Measurements from ENCODE around the gene GINS2. TPM values are rescaled to one million over a fixed set of nuclear protein-coding genes. Genes with fewer than 3 reads are reported as not detected.
A peak's percentile ranks its signal among the peaks of the same experiment; 100 is the strongest.

The GINS2 gene
- total RNA-seq, 3 donors from 2014 or later, result 1.2 to 11.8 (median 5.4) TPM

DNA sequence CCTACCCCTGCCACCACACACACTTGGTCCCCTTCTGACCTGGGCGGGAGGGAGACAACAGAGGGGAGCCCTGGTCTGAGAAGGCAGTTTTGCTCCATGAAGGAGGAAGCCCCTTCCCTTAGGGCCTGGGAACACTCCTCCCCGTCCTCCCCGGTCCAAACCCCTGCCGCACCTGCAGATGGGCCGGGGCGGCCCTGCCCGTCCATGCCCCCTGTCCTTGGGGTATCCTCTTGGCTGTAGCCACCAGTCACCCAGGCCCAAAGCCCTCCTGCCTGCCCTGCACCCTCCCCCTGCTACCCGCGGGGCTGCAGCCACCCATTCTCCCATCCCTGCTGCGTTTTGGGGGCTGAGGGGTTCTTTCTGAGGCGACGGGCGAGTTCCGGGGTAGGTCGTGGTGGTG is 41.8 kb downstream of the GINS2 start:
- TF ChIP-seq, protein P1, sequence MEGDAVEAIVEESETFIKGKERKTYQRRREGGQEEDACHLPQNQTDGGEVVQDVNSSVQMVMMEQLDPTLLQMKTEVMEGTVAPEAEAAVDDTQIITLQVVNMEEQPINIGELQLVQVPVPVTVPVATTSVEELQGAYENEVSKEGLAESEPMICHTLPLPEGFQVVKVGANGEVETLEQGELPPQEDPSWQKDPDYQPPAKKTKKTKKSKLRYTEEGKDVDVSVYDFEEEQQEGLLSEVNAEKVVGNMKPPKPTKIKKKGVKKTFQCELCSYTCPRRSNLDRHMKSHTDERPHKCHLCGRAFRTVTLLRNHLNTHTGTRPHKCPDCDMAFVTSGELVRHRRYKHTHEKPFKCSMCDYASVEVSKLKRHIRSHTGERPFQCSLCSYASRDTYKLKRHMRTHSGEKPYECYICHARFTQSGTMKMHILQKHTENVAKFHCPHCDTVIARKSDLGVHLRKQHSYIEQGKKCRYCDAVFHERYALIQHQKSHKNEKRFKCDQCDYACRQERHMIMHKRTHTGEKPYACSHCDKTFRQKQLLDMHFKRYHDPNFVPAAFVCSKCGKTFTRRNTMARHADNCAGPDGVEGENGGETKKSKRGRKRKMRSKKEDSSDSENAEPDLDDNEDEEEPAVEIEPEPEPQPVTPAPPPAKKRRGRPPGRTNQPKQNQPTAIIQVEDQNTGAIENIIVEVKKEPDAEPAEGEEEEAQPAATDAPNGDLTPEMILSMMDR (IDR thresholded peaks at IDR 0.05), result no peak
- intact Hi-C loops (cut with DNase I, micrococcal nuclease), result no loop called here
- ATAC-seq (no peak), DNase-seq (no peak)
- no peaks in the 10 kb centered on the region for H3K9me3 ChIP-seq
- peaks cover 35% of the 10 kb centered on the region for H3K4me1 ChIP-seq (ENCODE audit: low read depth)
- no peaks in the 10 kb centered on the region for H3K36me3 ChIP-seq (ENCODE audit: low read depth)
- H3K4me3 ChIP-seq, result no peak overlapping the region

DNA sequence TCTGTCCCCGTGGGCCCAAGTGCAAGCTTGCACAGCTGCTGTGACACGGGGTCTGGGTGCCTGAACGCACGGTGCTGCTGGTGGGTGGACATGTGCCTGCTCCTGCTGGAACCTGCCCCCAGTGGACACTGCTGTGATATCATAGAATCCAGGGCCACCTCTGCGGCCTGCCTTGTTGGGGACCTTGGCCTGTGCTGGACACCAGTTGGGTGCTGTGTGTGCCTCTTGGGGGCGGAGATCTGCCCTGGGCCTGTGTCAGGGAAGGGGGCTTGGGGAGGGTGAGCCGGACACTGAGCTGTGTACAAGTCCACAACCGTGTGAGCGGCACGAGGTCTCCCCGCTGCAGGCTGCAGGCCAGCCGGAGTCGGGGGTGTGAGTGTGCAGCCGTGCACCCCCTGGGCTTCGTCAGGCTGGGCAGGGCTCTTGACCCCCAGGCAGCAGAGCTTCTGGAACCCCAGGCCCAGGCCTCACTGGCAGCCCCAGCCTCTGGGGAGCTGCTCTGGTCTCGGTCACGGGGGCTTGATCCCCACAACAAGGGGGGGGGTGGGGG is 42.3 kb downstream of the GINS2 start:
- TF ChIP-seq, protein P1 (IDR thresholded peaks at IDR 0.05), result no peak
- ATAC-seq, result no peak
- H3K9me3 ChIP-seq, result no peaks in the 10 kb centered on the region
- H3K36me3 ChIP-seq (ENCODE audit: low read depth), result no peaks in the 10 kb centered on the region
- intact Hi-C loops (cut with DNase I, micrococcal nuclease), result no loop called here
- no peak overlapping the region for H3K4me3 ChIP-seq
- H3K4me1 ChIP-seq (ENCODE audit: low read depth), result peaks cover 40% of the 10 kb centered on the region
- no peak for DNase-seq

DNA sequence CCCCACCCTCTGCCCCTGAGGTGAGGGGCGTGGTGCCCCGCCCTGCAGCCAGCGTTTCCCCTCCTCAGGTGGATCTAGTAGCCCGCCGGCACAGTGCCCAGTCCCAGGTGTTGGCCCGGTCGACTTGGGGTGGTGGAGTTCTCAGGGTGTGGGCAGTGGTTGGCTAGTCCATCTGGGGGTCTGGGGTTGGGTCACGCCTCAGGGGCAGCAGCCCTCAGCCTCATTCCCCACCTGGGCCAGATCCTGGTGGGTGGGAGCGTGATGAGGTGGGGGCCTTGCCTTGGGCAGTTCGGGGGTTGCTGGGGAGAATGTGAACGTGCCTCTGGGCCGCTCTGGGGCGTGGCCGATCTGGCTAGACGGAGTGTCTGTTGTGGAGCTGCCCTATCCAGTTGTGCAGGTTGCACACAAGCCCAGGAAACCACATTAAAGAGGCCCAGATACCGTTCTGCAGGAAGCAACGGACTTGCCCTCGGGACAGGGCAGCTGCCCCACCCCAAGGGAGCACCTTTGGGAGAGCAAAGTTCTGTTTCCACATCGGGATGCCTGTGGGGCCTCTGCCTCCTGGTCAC is 43.6 kb downstream of the GINS2 start:
- peaks cover 46% of the 10 kb centered on the region for H3K4me1 ChIP-seq (ENCODE audit: low read depth)
- peak; percentile 76 for ATAC-seq
- intact Hi-C loops (cut with DNase I, micrococcal nuclease), result no loop called here
- H3K4me3 ChIP-seq, result no peak overlapping the region
- H3K36me3 ChIP-seq (ENCODE audit: low read depth), result no peaks in the 10 kb centered on the region
- no peaks in the 10 kb centered on the region for H3K9me3 ChIP-seq
- DNase-seq, result peak; percentile 60 to 82 (median 79)
- TF ChIP-seq, protein P1 (IDR thresholded peaks at IDR 0.05), result no peak

DNA sequence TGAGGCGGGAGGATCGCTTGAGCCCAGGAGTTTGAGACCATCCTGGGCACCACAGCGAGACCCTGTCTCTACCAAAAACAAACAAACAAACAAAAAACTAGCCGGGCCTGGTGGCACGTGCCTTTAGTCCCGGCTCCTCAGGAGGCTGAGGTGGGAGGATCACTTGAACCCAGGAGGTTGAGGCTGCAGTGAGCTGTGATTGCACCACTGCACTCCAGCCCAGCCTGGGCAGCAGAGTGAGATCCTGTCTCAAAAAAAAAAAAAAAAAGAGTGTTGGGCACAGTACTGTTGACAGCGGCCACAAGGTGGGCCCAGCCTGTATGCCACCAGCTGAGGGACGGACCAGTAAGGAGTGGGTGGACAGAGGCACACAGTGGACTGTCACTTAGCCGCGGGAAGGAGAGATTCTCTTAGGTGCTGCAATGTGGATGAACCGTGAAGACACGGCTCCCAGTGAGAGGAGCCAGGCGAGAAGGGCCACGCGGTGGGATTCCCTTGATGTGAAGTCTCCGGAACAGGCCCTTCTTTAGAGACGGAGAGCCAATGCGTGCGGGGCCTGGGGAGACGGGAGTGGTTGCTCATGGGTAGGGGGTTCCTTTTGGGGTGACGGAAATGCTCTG is 44.6 kb downstream of the GINS2 start:
- no peaks in the 10 kb centered on the region for H3K9me3 ChIP-seq
- no peak for ATAC-seq
- intact Hi-C loops (cut with DNase I, micrococcal nuclease), result no loop called here
- H3K36me3 ChIP-seq (ENCODE audit: low read depth), result no peaks in the 10 kb centered on the region
- peaks cover 49% of the 10 kb centered on the region for H3K4me1 ChIP-seq (ENCODE audit: low read depth)
- H3K4me3 ChIP-seq, result no peak overlapping the region
- TF ChIP-seq, protein P1 (IDR thresholded peaks at IDR 0.05), result no peak
- DNase-seq, result no peak

DNA sequence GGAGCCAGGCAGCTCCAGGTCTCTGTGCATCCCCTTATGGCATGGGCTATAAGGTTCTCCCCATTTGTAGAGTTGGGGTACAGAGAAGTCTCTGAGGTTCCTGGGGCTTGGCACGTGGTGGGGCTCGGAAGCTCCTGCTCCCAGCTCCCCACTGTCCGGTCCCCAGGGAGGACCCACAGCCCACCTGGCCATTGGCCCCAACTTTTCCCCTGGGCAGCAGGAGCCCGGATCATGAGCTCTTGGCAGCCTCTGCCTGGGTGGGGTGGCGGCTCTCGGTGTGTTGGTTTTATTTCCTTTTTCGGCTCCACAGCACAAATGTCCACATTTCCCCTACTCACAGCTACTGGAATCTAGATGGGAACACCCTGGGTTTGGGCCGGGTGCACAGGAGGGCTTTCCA is 45.1 kb downstream of the GINS2 start:
- no peaks in the 10 kb centered on the region for H3K9me3 ChIP-seq
- no peak overlapping the region for H3K4me3 ChIP-seq
- no peaks in the 10 kb centered on the region for H3K36me3 ChIP-seq (ENCODE audit: low read depth)
- ATAC-seq, result peak; percentile 4
- H3K4me1 ChIP-seq (ENCODE audit: low read depth), result peaks cover 51% of the 10 kb centered on the region
- TF ChIP-seq, protein P1 (IDR thresholded peaks at IDR 0.05), result no peak
- peak in 1 of 3 donors; percentile 37 for DNase-seq
- intact Hi-C loops (cut with DNase I, micrococcal nuclease), result no loop called here

Measured in mucosa of descending colon (tissue), 3 donors.